ENCODE results near the gene ARHGAP45.

The ARHGAP45 gene

DNA sequence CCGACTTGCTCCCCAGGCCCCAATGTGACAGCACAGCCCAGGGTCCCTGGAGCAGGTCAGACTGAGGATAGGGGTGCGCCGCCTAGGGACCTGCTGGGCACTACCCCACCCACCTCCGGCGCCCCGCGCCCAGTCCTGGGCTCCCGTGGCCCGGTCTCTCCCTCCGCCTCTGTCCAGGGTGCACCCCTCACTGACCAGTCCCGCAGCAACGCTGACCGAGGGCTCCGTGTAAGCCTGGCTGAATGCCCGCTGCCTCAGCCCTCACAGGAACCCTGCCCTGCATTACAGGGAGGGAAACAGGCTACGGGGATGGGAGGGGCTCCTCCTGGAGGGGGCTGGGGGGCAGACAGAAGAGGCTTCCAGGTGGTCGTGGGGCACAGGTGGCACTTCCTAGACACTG lies 68.5 kb downstream of the ARHGAP45 start:
- no peak for DNase-seq

DNA sequence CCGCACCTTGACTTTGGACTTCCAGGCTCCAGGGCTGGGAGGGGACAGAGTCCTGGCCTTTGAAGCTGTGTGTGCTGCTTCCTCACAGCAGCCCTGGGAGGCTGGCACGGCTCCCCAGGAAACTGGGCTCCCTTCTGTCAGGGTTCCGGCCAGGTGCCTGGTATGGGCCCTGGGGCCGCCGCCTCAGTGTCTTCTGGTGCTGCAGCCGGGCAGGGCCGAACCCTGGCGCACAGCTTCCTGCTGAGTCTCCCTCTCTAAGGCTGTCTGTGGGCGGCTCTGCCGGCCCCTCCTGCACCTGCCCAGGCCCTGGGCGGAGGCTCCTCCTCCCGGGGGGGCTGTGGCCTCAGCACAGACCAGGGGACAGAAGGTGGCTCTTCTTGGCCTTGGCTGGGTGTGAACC lies 69.2 kb downstream of the ARHGAP45 start:
- DNase-seq, result no peak

All from NCI-H1436 treated with DMSO at 0.1 percent for 48 hours (cell line).